ENCODE data around the gene ANAPC15. TPM values are rescaled to one million over a fixed set of nuclear protein-coding genes. Genes with fewer than 3 reads are reported as not detected.
A peak's percentile ranks its signal among the peaks of the same experiment; 100 is the strongest.

The ANAPC15 gene
- total and polyA plus RNA-seq, 9 of the 15 experiments (the other 6 are each of a cell fraction or from before 2014, with no cell fraction given) = 53.0 to 254 (median 75.7) TPM

- TF ChIP-seq HOXB6 (CRISPR knock-in tag; IDR thresholded peaks at IDR 0.05; ENCODE audit: borderline replicate concordance) (no peak), TEAD4 (IDR thresholded peaks at IDR 0.05; ENCODE audit: low read length) (no peak), TEAD4 (CRISPR knock-in tag; IDR thresholded peaks at IDR 0.05; ENCODE audit: borderline replicate concordance) (no peak), PHF21A (IDR thresholded peaks at IDR 0.05; ENCODE audit: borderline replicate concordance, low read depth) (no peak), ZBTB7A (IDR thresholded peaks at IDR 0.05; ENCODE audit: borderline replicate concordance, control insufficient read depth, low read depth, low read length) (no peak), RNF2 (IDR thresholded peaks at IDR 0.05) (no peak), ZNF592 (IDR thresholded peaks at IDR 0.05) (peak; percentile 89), C11orf30 (IDR thresholded peaks at IDR 0.05; ENCODE audit: low read depth) (no peak), ZBTB2 (IDR thresholded peaks at IDR 0.05) (no peak), TEAD2 (tag; IDR thresholded peaks at IDR 0.05) (no peak), POLR2B (IDR thresholded peaks at IDR 0.05; ENCODE audit: low read depth, partially characterized antibody) (no peak), KAT7 (CRISPR knock-in tag; IDR thresholded peaks at IDR 0.05; ENCODE audit: borderline replicate concordance) (no peak), ZNF395 (CRISPR knock-in tag; IDR thresholded peaks at IDR 0.05) (peak; percentile 98), ZNF449 (CRISPR knock-in tag; IDR thresholded peaks at IDR 0.05) (no peak; the same call in 1 of the 2 replicates), PRDM10 (IDR thresholded peaks at IDR 0.05; ENCODE audit: partially characterized antibody) (no peak), NCOA6 (IDR thresholded peaks at IDR 0.05) (no peak), ZNF778 (CRISPR knock-in tag; IDR thresholded peaks at IDR 0.05) (no peak)
Observed at GRCh38 chr11:72069787-72070251, 42.7 kb downstream of the ANAPC15 start (continued).
